Smooth muscle cell (in vitro differentiated cells): ENCODE measurements around the gene ERC2. TPM values are rescaled to one million over a fixed set of nuclear protein-coding genes. Genes with fewer than 3 reads are reported as not detected.
A peak's percentile ranks its signal among the peaks of the same experiment; 100 is the strongest.

Experiments
- DNase-seq: peaks from one replicate; lab custom pipeline; 2025; ENCODE audit not compliant: unreplicated experiment; lab: John Stamatoyannopoulos, UW
- H2AFZ ChIP-seq: fragments of 200-600 bp; sonication (generic); 2 replicates; pipeline ENCODE4 v1.6.0; 2016; ENCODE audit warnings: antibody characterized with exemption, low read depth, mild to moderate bottlenecking
- H3F3A ChIP-seq: fragments of 200-600 bp; sonication (generic); 2 replicates; pipeline ENCODE4 v1.6.0; 2017; ENCODE audit warnings: antibody characterized with exemption, low read depth
- H3K27ac ChIP-seq: fragments of 200-600 bp; sonication (generic); 2 replicates; pipeline ENCODE4 v1.5.1; 2016; ENCODE audit warnings: low read depth, mild to moderate bottlenecking
- H3K27me3 ChIP-seq: fragments of 200-600 bp; sonication (generic); 2 replicates; pipeline ENCODE4 v1.6.1; 2016; ENCODE audit warnings: low read depth, mild to moderate bottlenecking
- H3K36me3 ChIP-seq: fragments of 200-600 bp; sonication (generic); 2 replicates; pipeline ENCODE4 v1.5.1; 2016; ENCODE audit warnings: low read depth
- H3K4me1 ChIP-seq: fragments of 200-600 bp; sonication (generic); 2 replicates; pipeline ENCODE4 v1.5.1; 2016; ENCODE audit warnings: low read depth
- H3K4me2 ChIP-seq: fragments of 200-600 bp; sonication (generic); 2 replicates; pipeline ENCODE4 v1.6.0; 2016; ENCODE audit warnings: mild to moderate bottlenecking
- H3K4me3 ChIP-seq: fragments of 200-600 bp; sonication (generic); 2 replicates; pipeline ENCODE4 v1.5.1; 2016; ENCODE audit warnings: mild to moderate bottlenecking
- H3K79me2 ChIP-seq: fragments of 200-600 bp; sonication (generic); 2 replicates; pipeline ENCODE4 v1.6.0; 2016; ENCODE audit warnings: low read depth, mild to moderate bottlenecking
- H3K9ac ChIP-seq: fragments of 200-600 bp; sonication (generic); 2 replicates; pipeline ENCODE4 v1.6.0; 2016; ENCODE audit warnings: low read depth
- H3K9me3 ChIP-seq: fragments of 200-600 bp; sonication (generic); replicated peaks from 2 replicates; pipeline ENCODE4 v1.5.1; 2016; ENCODE audit warnings: low read depth
- H4K20me1 ChIP-seq: fragments of 200-600 bp; sonication (generic); 2 replicates; pipeline ENCODE4 v1.6.0; 2016; ENCODE audit warnings: low read depth
- CTCF ChIP-seq: fragments of 200-600 bp; sonication (generic); IDR thresholded peaks from 2 replicates; pipeline ENCODE4 v1.5.1; 2017; ENCODE audit warnings: borderline replicate concordance, mild to moderate bottlenecking, antibody characterized with exemption; ENCODE audit not compliant: insufficient read depth, poor library complexity, severe bottlenecking
- WGBS: methylation state at CpG from one replicate; pipeline ENCODE4 v1.1.7; 2016; ENCODE audit warnings: low lambda C conversion rate; 5-methylcytosine and 5-hydroxymethylcytosine counted together
- polyA plus RNA-seq: library from polyadenylated mRNA; unstranded; fragments of >200 nt; fragmentation: Nextera tagmentation; extraction: Ambion mirVana; gene quantifications from 2 replicates; pipeline ENCODE4 v1.2.1, GENCODE V29; 2016
- total RNA-seq: library from RNA; depleted of rRNA; stranded (reverse); fragments of >200 nt; gene quantifications from 2 replicates; pipeline ENCODE4 v1.2.3, GENCODE V29; 2014

ERC2 gene
- total and polyA plus RNA-seq, 2 experiments from 2014 or later: 1.1 TPM; not detected in 1

GRCh38 chr3:56336023-56336422 lies 132.2 kb downstream of the ERC2 start:
- 89% methylated on average over 4 of the region's 4 CpGs for WGBS
- no peak overlapping the region for H2AFZ ChIP-seq
- H3K36me3 ChIP-seq: no peaks in the 10 kb centered on the region
- H3K79me2 ChIP-seq: no peaks in the 10 kb centered on the region
- H3K9me3 ChIP-seq: no peaks in the 10 kb centered on the region
- H3F3A ChIP-seq: no peaks in the 10 kb centered on the region
- no peak overlapping the region for H3K4me3 ChIP-seq
- no peak for DNase-seq
- no peaks in the 10 kb centered on the region for H3K4me1 ChIP-seq
- no peaks in the 10 kb centered on the region for H4K20me1 ChIP-seq
- H3K9ac ChIP-seq: no peak overlapping the region
- H3K27me3 ChIP-seq: no peaks in the 10 kb centered on the region
- no peak overlapping the region for H3K27ac ChIP-seq
- no peak for TF ChIP-seq CTCF
- H3K4me2 ChIP-seq: no peak overlapping the region

GRCh38 chr3:56324473-56324872 lies 143.8 kb downstream of the ERC2 start:
- Histone ChIP-seq H3K4me1 (peaks cover 13% of the 10 kb centered on the region), H2AFZ (no peak overlapping the region), H3K79me2 (no peaks in the 10 kb centered on the region), H3K4me2 (no peak overlapping the region), H3F3A (peaks cover 18% of the 10 kb centered on the region), H3K9ac (no peak overlapping the region), H3K27me3 (no peaks in the 10 kb centered on the region), H3K36me3 (no peaks in the 10 kb centered on the region), H3K27ac (peak overlapping the region; percentile 17), H3K4me3 (no peak overlapping the region), H3K9me3 (no peaks in the 10 kb centered on the region), H4K20me1 (no peaks in the 10 kb centered on the region)
- no peak for DNase-seq
- TF ChIP-seq CTCF: no peak
- WGBS: 85% methylated on average over 3 of the region's 3 CpGs

GRCh38 chr3:56323986-56324420 lies 144.3 kb downstream of the ERC2 start:
- no peaks in the 10 kb centered on the region for H3K79me2 ChIP-seq
- H2AFZ ChIP-seq: no peak overlapping the region
- no peaks in the 10 kb centered on the region for H3K36me3 ChIP-seq
- no peak overlapping the region for H3K4me3 ChIP-seq
- H3K4me2 ChIP-seq: no peak overlapping the region
- H3K27me3 ChIP-seq: no peaks in the 10 kb centered on the region
- H3K9me3 ChIP-seq: no peaks in the 10 kb centered on the region
- H3K9ac ChIP-seq: no peak overlapping the region
- no peaks in the 10 kb centered on the region for H4K20me1 ChIP-seq
- H3K27ac ChIP-seq: peak overlapping the region; percentile 70
- no peak for DNase-seq
- 9% methylated on average over 2 of the region's 2 CpGs for whole genome bisulfite sequencing
- peaks cover 18% of the 10 kb centered on the region for H3F3A ChIP-seq
- TF ChIP-seq CTCF: no peak
- H3K4me1 ChIP-seq: peaks cover 13% of the 10 kb centered on the region

GRCh38 chr3:56322862-56323261 lies 145.4 kb downstream of the ERC2 start:
- no peaks in the 10 kb centered on the region for H3K9me3 ChIP-seq
- H3F3A ChIP-seq: peaks cover 18% of the 10 kb centered on the region
- no peak overlapping the region for H3K9ac ChIP-seq
- no peak for DNase-seq
- H3K4me1 ChIP-seq: peaks cover 13% of the 10 kb centered on the region
- no peak overlapping the region for H3K4me3 ChIP-seq
- H3K36me3 ChIP-seq: no peaks in the 10 kb centered on the region
- peak overlapping the region; percentile 70 for H3K27ac ChIP-seq
- TF ChIP-seq CTCF: no peak
- H2AFZ ChIP-seq: no peak overlapping the region
- H4K20me1 ChIP-seq: no peaks in the 10 kb centered on the region
- H3K4me2 ChIP-seq: peak overlapping the region; percentile 36
- no peaks in the 10 kb centered on the region for H3K27me3 ChIP-seq
- H3K79me2 ChIP-seq: no peaks in the 10 kb centered on the region
- 88% methylated on average over 2 of the region's 2 CpGs for WGBS
